NT2/D1 (cell line): ENCODE results near the gene UGGT1.
A peak's percentile ranks its signal among the peaks of the same experiment; 100 is the strongest.

ENCODE experiments used
- SUZ12 ChIP-seq: IDR thresholded peaks from 2 replicates; pipeline ENCODE4 v1.6.1; 2011; ENCODE audit not compliant: insufficient read length, insufficient read depth; ENCODE audit errors: extremely low read depth
- YY1 ChIP-seq: IDR thresholded peaks from 2 replicates; pipeline ENCODE4 v1.6.1; 2011; ENCODE audit not compliant: insufficient read length, insufficient read depth
- ZNF274 ChIP-seq: IDR thresholded peaks from 2 replicates; pipeline ENCODE4 v1.6.1; 2011; ENCODE audit warnings: mild to moderate bottlenecking, low read depth, low read length

- no peak for TF ChIP-seq ZNF274
- TF ChIP-seq SUZ12 = no peak
- TF ChIP-seq YY1 = peak; percentile 19
Observed at GRCh38 chr2:128090945-128091725, at the start of gene UGGT1.
